RCC 7860 (cell line): Measurements from ENCODE around the gene TAF8.
"Not testable (repeated sequence)": the region's sequence is repeated elsewhere in the genome, so short reads cannot be mapped to it uniquely, and the experiment has no call there.

Experiments used
- DNase-seq: peaks from one replicate; pipeline ENCODE4 v3.0.0-alpha.2; 2015; ENCODE audit warnings: low spot score
- FAIRE-seq: peaks from 2 replicates; lab custom pipeline; 2012; peaks lifted over from hg19 to GRCh38; lab: Jason Lieb, UNC

Gene TAF8

DNA sequence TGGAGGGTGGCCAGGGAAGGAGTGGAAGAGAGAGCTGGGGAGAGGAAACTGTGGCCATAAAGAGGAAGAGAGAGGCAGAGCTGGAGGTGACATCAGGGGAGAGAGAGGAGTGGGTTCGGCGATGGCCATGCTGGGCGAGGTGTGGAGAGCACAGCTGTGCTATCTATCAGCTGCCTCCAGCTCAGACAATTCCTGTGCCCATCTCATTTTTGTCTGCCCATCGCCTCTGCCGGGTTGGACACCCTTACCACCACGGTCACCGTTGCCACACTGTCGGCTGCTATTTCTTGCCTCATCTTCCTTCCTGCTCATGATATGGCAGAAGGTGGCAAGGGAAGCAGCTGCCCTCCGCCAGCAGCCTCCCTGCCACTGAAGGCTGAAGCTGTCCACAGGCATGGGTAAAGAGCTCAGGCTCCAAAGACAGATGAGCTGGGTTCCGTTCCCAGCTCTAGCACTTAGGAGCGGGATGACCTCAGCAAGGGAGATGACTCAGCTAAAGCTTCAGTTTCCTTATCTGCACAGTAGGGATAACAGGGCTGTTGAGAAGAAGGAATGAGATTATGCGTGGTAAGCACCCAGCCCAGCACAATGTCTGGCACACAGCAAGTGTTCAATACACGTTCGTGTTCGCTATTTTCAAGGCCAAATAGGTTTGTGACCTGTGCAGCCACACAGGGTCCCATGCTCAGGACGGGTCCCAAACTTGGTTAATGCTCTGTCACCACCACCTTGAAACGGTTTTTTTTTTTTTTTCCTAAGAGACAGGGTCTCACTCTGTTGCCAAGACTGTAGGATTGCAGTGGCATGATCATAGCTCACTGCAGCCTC, 21.9 kb upstream of the TAF8 start:
- FAIRE-seq = no peak

DNA sequence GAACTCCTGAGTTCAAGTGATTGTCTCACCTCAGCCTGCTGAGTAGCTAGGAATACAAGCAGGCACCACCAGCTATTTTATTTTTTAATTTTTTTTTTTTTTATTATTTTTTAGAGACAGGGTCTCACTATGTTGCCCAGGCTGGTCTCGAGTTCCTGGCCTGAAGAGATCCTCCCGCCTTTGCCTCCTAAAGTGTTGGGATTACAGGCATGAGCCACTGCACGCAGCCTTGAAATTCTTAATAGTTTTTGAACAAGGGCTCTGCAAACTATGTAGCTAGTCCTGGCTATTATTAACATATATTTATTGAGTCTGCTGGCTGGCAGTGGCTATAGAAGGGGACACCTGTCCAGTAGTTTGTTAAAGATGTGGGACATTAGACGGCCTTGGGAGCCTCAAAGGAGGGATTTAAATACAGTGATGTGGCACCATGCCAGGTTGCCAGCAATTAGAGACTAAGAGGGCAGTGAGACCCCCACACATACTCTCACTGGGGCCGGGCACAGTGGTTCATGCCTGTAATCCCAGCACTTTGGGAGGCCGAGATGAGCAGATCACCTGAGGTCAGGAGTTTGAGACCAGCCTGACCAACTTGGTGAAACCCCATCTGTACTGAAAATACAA, 21.1 kb upstream of the TAF8 start:
- FAIRE-seq (no peak), DNase-seq (no peak)

More for the DNA sequence above, 21.9 kb upstream of the TAF8 start:
- peak; percentile 45 for DNase-seq

DNA sequence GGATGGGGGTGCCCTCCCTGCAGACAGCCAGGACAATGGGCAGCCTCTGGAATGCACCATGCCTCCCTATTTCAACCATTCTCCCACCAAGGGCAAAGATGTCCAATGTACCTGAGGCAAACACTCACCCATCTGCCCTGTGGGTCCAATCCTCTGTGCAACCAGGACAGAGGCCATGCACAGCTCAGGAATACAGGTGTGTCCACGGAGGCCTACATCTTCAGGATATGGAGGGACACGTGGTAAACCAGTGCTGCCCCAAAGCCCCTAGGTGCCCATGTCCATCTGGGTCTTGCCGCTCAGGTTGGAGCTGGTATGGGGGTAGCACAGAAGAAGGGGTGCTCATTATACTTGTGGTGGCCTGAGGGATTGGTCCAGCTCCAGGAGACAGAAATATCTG, 20.4 kb upstream of the TAF8 start:
- DNase-seq = no peak
- no peak for FAIRE-seq

DNA sequence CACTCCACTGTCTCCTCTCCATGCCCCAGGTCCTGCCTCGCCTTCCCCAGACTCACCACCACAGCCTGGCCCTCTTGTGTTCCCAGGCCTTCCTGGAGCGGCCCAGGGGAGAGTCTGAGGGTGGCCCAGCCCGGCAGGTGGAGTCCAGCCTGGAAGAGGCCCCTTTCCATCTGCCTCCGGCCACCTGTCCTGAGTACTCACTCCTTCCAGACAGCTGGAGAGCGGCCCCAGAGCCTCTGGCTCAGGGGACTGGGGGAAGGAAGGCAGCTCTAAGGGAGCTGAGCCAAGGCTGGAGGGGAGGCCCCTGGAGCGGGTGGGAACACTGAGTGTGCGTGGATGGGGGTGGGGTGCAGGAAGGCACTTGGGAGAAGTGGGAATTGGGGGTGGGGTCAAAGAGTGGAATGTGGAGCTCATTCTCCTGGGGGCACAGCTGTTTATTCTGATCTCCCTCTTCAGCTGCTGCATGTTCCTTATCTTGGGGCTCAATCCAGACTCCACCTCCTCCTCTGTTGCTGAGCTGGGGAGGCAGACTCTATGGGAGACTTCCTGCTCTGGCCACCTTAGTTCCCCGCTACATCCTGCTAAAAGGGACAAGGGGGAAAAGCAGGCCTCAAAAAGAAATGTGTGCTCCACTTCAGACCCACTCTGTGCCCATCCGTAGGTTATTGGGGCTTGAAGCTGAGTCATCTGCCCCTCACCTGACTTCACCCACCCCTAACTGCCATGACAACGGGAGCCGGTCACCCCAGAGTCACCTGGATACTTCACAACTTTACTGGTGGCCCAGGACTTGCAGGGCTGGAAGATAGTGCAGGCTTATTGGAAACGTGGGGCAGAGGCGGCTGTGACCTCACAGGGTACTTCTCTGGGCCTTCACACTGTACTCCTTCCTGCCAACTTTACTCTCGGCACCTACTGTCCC, 19.5 kb upstream of the TAF8 start:
- FAIRE-seq (no peak), DNase-seq (no peak)

DNA sequence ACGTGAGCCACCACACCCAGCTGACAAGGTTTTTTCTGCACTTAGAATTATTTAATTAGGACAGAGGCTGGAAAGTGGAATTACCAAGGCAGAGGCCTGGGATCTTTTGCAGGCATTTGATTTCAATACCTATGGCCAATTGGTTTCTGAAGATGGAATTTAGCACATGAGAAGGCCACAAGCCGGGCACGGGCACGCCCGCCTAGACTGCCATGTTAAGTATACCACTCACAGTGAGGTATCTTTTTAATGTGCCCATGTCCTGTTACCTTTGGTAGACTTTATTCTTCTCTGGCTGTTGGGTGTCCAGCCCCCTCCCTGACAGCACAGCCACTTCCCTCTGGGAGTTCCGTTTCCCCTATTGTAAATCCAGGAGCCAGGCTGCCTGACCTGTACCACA, 18.0 kb upstream of the TAF8 start:
- FAIRE-seq = no peak
- DNase-seq = no peak

DNA sequence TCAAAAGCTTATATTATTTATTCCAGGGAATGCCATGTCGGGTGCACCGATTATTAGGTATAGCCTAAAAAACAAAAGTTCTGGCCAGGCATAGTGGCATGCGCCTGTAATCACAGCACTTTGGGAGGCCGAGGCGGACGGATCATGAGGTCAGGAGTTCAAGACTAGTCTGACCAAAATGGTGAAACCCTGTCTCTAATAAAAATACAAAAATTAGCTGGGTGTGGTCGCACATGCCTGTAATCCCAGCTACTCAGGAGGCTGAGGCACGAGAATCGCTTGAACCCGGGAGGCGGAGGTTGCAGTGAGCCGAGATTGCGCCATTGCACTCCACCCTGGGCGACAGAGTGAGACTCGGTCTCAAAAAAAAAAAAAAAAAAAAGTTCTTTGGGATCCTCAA, 12.7 kb upstream of the TAF8 start:
- not testable (repeated sequence) for FAIRE-seq, DNase-seq

DNA sequence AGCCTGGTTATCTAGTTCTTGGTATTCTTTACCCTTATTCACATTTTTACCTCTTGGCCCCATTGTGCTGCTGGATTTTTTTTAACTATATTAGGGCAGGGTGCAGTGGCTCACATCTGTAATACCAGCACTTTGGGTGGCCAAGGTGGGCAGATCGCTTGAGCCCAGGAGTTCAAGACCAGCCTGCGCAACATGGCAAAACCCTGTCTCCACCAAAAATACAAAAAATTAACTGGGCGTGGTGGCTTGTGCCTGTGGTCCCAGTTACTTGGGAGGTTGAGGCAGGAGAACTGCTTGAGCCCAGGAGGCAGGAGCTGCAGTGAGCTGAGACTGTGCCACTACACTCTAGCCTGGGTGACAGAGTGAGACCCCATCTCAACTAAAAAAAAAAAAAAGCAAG, 12.2 kb upstream of the TAF8 start:
- DNase-seq (no peak), FAIRE-seq (no peak)

DNA sequence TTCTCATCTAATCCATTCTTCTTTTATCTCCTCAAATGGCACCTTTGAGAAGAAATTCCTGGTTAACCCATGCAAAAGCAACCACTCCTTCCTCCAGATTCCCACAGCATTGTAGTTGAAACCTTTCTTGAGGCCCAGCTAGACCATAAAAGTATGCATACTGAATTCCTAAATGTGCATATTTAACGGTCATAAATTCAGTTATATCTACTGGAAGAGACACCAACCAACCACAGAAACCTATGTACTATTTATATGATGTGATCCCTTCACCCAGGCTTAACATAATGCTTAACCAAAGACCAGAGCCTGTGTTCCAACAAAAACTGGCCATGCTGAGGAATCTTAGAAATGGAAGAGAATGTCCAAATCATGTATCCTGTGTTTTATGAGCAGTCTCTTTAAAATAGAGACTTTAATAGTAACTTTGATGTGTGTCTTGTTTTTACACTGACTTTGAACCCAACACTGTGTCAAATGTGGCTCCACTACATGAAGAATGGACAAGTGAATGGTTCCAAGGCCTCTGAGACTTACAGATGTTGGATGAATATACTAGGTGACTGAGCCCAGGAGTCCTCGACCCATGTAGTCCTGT, 11.4 kb upstream of the TAF8 start:
- FAIRE-seq = no peak
- DNase-seq = no peak

DNA sequence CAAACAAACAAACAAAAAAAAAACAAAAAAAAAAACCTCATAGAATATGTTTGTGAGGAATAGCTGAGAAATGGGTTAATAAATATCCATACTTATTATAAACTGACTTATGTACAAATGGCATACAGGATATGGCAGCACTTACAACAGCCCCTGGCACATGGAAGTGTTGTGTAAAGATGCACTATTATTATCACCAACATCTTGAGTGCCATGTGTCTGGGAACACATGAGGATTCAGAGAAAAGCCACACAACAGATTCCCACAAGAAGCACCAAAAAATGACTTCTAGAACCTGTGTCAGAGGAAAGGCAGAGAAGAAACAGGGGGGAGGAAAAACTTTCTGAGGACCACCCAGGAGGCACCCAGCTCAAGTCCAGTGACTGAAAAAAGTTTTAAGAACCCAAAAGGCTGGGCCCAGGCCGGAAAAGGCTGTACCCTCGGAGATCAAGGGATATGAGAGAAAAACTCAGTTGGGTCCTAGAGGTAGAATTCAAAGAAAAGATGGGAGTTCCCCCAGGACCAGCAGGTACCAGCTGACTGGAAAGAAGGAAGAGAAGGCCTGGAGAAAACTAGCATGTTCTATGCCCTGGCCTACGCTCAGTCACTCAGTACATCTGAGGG, 9.4 kb upstream of the TAF8 start:
- no peak for FAIRE-seq
- no peak for DNase-seq

DNA sequence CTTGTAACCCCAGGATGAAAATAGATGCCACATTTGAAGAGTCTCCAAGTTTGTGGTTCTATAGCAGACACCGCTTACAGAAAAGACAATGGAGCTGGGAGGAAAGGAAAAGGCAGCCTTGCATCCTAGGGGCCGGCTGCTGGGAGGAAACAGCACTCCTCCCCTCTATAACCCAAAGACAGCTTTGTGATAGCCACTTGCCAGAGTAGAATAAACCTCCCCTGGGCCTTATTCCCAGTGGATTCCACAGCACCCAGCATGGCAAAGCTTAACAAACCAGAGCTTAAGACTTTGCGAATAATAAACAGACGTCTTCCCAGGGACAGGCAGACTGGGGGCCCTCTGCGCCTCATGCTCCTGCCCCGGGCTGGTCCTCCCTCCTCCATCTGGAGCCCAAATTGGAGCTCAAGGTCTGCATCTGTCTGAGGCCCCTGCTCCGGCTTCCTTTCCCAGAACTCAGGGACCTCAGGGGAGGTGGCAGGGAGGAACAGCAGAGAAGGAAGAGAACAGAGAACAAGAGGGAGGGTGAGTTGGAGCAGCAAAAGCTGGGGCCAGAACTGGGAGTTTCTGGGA, 8.8 kb upstream of the TAF8 start:
- no peak for FAIRE-seq
- DNase-seq = no peak

DNA sequence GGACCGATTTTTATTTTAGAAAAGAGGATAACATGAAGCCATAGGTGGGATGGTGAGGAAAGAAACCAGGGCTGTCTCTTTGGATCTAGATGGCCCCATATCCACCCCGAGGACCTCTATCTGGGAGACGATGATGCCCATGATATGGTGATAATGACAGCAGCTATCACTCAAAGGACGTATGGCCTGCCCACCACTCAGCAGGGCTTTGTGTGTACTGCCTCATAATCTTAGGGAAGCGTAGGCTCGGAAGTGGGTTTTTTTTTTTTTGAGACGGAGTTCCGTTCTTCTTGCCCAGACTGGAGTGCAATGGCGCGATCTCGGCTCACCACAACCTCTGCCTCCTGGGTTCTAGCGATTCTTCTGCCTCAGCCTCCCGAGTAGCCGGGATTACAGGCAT, 8.2 kb upstream of the TAF8 start:
- FAIRE-seq (no peak), DNase-seq (no peak)

DNA sequence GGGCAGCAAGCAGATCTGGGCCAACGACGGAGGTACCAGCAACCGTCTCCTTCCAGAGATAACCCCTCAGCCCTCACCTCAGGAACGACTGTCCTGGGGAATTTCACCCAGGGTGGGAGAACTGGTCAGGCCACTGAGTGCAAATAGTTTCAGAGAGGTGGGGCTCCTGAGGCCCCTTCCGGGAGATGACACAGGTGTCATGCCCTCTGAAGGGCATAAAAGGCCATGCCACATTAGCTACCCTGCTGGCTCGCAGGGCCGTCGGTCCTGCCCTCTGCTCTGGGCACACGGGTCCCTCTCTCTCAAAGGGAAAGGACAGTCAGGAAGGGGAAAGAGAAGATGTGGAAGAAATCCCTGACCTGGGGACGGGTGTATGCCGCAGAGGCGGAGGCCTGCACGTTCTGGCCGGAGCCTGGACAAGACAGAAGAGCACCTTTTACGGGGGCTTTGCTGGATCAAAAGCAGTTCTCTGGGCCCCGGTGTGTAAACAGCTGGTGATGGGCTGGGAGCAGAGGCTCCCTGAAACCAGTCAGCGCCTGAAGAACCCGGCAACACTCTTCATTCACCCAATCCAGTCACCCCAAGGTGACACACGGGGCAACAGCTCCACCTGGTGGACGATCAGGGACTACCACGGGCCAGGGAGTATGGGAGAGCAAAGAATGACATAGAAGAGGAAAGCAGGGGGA, 6.4 kb upstream of the TAF8 start:
- FAIRE-seq = no peak
- peak; percentile 48 for DNase-seq

DNA sequence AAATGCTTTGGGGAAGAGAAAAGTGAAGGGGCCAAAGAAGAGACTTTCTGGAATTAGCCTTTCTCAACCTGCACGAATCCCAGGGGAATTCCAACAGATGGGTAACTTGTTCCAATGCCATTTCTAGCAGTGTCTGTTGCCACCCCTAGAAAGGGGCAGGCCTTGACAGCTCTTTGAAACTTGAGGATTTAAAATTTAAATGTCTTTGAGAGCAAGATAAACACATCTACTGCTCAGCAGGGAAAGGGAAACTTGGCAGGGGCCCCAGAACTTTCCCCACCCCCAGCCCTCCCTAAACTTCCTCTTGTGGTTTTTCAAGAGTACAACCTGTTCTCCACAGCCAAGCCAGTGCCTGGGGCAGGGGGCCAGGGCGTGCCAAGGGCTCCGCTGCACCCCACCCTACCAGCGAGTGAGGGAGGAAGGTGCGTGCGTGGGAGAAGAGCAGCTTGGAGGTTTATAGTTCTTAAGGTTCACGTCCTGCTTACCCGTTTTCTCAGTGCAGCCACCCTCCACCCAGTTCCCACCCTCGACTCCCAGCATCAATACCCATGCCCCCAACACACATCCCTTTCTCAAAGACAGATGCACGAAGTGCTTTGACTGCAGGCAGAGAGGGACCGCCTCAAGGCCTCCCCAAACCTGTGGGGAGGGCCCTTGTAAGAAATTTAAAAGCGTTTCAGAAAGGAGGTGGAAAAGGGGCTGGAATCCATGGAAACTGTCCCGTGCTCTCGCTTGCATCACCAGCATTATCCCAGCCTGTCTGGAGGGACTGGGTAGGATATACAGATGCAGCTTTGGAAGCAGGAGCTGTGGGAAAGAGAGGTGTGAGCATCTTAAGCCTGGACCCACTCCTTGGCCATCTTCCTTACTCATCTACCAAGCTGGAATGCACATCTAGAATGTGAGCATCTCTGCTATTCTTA, 4.5 kb upstream of the TAF8 start:
- no peak for FAIRE-seq
- DNase-seq = peak; percentile 13

DNA sequence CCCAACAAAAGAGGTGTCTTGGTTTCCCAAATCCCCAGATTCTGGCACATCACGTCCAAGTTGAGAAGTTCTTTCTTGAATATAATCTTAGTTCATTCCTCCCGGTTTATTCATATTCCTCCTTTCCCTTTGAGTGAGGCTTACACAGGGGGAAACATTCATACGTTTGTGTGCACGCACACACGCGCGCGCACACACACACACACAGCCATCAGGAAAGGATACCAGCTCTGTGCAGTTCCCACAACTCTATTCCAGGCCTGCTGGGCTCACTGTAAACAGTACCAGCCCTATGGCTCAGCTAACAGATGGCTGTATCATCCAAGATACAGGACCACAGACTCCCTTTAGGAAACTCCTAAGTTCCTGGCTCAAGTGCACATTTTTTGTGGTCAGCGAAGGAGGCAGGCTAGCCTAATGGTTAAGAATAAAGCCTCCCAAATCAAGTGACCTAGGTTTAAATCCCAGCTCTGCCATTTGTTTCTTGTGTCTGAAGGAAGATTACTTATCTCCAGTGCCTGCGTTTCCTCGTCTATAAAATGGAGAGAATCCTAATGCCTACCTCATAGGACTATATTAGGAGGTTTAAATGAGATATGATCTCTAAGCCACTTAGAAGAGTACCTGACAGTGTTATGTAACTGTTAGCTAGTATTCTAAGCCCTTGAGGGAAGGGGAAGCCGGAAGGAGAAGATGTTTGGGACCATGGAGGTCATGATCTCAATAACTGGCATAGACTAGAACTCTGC, 3.7 kb upstream of the TAF8 start:
- DNase-seq (no peak), FAIRE-seq (no peak)

DNA sequence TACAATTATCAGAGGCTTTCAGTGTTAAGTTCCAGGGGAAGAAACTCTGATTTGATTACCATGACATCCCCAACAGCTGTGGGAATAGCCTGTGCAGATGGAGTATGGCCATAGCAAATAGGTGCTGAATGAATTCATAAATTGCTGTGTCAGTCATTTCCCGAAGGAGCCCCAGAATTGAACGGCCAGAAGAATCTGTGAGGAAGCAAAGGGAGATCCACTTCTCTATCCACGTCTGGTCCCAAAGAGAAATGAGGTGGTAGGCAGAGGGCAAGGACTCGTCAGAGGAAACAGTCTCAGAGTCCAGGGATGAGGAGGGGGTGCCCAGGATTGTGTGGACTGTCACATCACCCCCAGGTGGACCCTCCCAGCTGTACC, 3.1 kb upstream of the TAF8 start:
- FAIRE-seq (no peak), DNase-seq (no peak)

DNA sequence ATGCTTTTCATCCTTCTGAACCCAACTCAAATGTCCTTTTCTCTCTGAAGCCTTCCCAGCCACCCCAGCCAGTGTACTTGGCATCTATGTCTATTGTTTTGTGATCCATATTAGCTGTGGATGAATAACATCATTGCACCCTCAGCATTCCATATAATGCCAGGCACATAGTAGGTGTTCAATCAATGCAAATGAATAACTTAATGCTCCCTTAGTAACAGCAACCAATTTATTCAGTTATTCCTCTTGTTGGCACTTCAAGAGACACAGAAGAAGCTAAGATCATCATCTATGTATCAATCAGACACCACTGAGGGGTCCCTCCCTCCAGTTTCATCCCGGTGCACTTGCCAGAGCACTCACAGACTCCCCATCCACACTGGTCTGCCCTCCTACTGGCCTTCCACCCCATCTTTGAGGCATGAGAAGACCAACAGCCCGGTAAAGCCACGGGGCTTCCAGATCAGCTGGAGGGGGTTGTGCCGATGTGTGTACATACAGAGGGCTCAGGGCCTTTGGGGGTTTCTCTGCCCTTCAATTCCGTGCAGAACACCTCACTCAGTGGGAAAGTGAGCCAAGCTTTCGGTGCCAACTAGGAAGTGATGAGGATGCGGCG, 2.4 kb upstream of the TAF8 start:
- DNase-seq (no peak), FAIRE-seq (no peak)

DNA sequence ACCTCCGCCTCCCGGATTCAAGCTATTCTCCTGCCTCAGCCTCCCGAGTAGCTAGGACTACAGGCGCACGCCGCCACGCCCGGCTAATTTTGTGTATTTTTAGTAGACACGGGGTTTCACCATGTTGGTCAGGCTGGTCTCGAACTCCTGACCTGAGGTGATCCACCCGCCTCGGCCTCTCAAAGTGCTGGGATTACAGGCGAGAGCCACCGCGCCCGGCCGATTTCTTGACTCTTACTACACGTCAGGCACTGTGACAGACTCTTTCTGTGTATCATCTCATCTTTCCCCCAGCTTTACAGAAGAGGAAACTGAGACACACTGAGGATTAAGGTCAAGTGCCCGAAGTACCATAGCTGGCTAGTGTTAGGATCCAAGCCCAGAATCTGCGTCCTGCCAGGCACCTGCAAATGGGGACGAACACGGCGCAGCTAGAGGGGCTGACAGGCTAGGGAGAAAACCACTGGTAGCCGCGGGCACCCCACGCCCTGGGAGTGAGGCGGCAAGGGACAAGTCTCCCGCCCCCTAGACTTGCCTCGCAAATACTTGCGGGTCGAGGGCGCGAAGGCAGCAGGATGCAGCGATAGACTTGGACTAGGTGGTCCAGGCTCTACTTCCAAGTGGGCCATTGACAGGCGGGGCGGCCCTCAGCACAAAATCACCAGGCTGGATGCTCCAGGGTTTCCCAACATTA, 1.1 kb upstream of the TAF8 start:
- FAIRE-seq = no peak
- no peak for DNase-seq
